GM04504 (cell line): ENCODE results near the gene GORASP2.
"Not testable (repeated sequence)": the region's sequence is repeated elsewhere in the genome, so short reads cannot be mapped to it uniquely, and the experiment has no call there.

ENCODE experiments used
- DNase-seq: peaks from one replicate; pipeline ENCODE4 v3.0.0-alpha.2; 2012; ENCODE audit warnings: low read depth

Gene GORASP2

DNA sequence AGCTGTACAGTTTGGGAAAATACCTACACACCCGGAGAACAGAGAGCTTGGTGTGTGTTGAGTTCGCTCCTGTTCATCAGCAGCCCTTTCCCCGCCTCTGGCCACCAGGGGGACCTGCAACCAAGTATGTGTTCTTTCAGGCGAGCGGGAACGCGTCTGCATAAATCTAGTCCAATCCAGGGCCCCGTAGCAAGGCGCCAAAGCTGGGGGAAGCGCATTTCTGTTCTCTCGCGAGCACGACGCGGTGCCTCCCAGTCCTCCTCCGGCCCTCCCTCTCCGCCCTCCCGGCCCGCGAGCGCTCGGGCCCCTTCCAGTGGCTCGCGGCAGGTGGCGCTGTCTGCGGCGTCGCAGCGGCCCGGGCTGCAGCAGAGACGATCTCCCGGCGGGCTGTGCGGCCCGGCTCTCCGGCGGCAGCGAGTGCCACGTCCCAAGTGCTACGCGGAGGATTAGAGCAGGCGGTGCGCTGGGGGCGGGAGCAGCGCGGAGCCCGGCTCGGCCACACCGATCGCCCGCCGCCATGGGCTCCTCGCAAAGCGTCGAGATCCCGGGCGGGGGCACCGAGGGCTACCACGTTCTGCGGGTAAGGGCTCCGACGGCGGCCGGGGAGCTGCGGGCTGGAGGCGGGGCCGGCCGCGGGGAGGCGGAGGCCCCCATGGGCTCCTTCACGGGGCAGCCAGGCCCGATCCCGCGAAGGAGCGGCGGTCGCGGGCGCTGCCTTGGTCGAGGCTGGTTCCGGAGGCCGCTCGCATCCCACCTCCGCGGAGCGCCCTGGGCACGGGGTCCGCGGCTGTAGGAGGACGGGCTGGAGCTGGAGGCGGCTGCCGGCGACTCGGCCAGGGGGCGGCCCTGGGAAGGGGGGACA is at the start of gene GORASP2:
TSS of gene GORASP2 (plus strand) at position 430 of the 862 bp plus-strand sequence. CDS start at position 518, 88 bp downstream.
- peak; percentile 98 for DNase-seq

DNA sequence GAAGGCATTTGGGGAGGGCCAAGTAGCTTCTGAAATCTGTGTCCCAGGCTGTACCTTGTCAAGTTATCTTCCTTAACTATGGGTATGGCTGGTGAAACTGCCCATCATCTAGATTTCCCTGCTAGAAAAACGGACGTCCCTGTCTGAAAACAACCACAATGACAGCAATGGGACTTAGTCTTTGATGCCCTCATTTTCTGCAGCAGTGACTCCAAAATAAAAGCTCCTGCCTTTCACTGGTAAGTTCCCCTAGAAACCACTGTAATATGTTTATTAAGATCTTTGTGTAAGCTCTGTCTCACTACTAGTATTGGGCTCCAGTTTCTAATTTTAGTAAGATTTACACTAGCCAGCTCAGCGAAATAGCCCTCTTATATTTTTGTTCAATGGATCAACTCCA is 47.2 kb upstream of the GORASP2 start:
- no peak for DNase-seq

DNA sequence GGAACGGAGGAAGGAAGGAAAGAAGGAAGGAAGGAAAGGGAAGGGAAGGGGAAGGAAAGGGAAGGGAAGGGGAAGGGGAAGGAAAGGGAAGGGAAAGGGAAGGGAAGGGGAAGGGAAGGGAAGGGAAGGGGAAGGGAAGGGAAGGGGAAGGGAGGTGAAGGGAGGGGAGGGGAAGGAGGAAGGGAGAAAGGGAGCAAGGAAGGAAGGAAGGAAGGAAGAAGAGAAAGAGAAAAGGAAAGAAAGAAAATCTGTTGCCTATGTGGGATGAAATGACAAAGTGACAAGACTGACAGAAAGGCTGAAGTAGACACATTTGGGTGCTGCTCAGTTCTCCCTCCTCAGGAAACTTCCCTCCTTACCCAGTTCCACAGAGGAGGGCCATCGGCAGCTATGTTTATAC is 46.3 kb upstream of the GORASP2 start:
- no peak for DNase-seq

DNA sequence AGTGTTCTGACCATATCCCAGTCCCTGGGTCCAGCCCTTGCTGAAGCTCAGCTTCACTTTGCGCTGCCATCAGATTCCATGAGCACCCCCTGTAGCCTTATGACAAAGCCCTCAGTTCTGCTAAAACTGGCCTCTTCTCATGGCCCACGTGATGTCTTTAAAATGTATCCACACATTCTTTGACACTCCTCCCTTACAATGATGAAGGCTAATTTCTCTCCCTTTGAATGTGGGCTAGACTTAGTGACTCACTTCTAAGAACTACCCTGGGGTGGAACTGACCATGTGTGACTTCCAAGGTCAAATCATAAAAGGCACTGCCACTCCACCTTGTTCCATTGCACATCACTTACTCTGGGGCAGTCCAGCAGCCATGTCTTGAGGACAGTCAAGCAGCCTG is 45.4 kb upstream of the GORASP2 start:
- DNase-seq: no peak

DNA sequence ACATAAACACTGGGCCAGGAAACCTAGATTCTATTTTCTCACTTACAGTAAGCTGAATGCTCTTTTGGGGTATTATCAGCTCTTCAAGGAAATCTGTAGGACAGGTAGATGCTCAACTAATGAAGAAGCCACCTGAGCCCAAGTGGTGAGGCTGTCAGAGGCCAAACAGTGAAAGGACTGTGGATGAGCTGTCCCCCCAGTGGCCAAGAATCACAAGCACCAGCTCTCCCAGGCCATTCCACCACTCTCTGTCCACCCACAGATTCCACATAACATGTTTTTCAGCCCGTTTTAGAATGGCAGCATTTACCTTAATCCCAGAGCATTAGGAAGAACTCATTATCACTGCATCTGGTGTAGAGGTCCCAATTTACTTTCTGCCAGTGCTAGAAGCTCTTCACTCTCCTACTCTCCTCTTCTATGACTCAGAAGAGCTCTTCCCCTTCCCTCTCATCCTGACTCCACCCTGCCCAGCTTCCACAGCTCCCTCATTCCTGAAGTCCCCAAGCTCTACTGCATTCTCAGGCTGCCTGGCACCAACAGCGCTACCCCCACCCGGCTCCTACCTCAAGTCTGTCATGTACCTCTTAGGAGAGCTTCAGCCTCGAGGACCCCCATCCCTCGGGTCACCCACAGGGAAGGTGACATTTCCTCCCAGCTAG is 43.8 kb upstream of the GORASP2 start:
- no peak for DNase-seq

DNA sequence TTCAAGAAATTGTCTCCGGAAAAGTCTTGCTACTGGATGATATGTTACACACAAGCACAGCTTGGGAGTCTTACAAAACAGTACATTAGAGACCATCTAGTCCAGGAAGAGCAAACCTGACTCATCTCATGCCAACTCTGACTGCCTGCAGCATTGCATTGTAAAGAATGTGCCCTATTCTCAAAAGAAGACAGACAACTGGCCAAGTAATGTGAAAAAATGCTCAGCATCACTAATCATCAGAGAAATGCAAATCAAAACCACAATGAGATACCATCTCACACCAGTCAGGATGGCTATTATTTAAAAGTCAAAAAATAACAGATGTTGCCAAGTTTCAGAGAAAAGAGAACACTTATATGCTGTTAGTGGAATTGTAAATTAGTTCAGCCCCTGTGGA is 42.7 kb upstream of the GORASP2 start:
- DNase-seq: peak; percentile 71

DNA sequence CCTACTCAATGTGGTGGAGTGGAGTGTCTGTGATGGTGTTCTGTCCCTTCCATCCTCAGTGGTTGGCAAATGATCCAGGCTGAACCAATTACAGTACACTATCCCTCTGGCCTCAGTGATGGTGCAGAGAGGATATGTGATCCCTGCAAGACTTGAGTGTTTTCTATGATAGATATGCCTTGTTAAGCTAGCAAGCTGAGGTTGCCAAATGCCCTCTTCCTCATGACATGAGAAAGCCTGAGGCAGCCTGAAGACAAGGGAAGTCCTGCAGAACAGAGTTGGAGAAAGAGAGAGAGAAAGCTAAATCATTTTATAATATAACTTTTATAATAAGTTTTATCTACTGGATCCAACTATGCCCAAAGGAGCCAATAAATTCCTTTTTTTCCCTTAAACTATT is 41.6 kb upstream of the GORASP2 start:
- DNase-seq: no peak

DNA sequence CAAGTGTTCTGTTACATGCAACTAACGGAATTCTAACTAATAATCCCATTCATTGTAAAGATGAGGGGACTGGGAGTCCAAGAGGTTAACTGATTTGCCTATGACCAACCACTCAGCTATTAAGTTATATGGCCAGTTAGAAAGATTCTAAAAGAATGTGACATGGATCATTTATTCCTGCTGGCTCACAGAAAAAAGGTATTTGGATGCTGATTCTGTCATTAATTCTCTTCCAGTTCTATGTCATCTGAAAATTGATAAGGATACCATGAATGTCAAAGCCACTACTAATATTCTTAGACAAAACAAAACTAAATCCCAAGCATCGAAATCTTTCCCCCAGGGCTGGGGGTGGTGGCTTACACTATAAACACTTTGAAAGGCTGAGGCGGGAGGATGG is 41.2 kb upstream of the GORASP2 start:
- DNase-seq: no peak

DNA sequence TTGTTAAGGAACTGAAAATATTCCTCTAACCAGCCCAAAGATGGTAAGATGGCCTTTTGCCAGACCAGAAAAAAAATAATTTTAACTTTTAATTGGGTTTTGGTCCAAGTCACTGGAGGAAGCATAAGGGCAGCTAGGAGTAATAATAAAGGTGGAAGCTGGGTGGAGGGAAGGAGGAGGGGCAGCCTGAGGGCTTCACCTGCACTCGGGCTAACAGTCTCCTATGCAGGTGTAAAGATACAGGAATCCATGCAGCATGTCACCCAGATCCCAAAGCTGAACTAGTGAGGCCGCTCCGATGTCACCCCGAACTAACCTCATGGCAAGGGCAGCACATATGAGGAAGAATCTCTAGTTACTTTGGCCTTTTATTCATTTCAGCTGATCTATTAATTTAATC is 37.2 kb upstream of the GORASP2 start:
- no peak for DNase-seq

DNA sequence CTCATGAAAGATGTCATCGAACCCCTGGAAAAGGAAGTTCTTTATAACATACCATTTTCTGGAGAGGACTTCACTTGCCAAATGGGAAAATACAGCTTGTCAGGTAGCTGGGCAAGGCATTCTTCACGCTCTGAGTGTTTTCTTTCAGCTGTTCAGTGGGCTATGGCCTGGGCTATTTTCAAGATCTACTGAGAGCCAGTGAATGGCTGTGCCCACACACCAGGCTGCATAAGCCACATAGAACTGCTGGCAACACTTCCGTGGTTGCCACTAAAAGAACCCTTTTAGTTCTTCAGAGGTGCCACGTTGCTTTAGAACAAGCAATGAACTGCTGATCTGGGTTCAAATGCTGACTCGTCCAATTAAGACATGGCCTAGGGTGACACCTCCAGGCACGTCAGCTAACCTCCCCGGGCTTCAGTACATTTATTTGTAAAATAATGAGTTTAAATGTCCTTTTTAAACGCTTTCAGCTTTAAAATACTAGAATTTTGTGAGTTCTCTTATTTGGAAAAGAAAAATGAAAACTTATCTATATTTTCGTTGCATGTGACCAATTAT is 36.6 kb upstream of the GORASP2 start:
- no peak for DNase-seq

DNA sequence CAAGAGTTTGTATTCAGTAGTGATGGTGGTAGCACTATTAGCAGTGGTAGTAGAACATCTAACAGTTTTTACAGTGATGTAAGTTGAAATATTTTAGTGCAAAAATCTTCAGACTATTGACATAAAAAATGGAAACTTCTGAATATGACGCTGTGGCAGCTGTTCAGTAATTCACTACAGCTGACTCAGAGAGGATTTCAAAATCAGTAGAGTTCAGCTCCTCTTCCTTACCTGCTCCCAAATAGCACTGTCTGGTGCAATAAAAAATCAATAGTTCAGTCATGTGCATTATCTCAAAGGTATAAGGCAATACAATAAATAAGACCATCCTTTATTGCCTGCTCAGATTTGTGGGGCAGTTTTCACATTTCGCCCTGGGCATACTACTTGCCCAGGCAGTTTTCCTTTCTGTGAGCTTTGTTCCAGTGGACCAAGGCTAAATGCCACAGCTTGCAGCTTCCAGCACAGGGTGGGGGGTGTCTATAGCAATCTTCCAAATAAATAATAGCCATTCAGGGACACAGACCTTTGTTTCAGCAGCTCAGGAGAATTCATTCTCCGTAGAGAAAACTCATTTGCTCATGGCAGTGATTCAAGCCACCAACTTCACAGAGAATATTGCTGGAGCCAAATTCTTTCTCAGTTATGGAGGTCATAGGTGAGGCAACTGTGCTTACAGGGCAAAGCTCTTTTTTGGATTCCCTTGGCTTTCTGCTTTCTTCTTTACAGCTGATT is 33.9 kb upstream of the GORASP2 start:
- DNase-seq: no peak

DNA sequence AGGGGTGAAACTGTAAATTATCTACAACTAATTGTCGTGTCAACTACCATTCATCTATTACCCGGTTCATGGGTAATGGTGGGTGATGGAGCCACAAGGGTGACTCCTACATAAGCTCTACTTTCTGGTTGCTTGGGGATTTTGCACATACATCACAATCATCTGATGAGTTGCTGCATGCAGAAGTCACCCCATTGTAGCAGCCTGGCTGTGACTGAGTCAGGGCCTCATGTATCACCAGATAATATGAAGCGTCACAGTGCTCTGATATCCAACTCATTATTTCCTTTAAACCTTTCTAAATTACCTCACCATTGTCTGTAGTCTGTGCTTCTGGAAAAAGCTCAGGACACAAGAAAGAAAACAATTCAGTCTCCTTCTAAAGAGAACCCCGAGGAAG is 32.4 kb upstream of the GORASP2 start:
- DNase-seq: no peak

DNA sequence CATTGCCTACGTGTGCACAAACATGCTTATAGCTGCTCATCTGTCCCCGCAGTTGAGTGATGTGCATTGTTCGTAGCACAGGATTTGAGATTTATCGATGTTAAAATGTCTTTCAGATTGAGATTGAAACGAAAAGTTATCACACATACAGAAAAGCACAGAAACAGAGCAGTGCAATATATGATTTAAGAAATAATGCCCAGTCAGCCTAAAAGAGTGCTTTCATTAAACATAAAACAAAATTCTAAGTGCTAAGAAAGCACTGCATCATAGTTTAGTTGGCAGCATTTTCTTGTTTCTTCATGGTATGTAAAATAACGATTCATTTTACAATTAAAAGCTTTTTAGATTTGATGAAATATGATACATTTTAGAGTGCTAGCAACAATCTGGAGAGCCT is 31.9 kb upstream of the GORASP2 start:
- DNase-seq: no peak

DNA sequence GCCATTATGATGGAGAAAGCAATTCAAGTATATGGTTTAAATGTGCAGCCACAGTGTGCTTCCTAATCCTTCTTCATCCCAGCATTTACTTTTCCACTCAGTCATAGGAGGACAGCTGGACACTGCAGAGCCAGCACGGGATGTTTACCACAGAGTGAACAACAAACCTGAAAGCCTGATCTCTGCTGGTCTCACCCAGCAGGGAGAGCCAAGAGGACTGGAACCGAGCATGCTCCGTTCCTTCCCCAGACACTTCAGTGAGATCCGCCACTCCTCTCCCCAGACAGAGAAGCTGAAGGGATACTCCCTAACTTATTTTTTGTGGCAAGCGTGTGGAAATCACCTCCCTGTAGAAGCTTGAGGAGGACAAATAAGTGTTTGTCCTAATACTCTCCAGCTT is 23.2 kb upstream of the GORASP2 start:
- no peak for DNase-seq

DNA sequence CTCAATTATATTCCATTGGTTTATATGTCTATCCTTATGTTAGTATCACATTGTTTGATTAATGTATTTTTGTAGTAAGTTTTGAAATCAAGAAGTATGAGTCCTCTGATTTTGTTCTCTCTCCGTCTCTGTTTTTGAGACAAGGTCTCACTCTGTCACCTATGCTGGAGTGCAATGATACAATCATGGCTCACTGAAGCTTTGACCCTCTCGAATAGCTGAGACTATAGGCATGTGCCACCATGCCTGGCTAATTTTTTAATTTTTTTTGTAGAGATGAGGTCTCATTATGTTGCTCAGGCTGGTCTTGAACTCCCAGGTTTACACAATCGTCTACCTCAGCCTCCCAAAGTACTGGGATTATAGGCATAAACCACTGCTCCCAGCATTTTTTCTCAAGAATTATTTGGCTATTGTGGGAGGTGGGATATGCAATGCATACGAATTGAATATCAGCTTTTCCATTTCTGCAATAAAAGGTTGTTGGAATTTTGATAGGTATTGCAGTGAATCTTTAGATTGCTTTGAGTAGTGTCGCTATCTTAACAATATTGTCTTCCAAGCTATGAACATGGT is 17.7 kb upstream of the GORASP2 start:
- DNase-seq: no peak

DNA sequence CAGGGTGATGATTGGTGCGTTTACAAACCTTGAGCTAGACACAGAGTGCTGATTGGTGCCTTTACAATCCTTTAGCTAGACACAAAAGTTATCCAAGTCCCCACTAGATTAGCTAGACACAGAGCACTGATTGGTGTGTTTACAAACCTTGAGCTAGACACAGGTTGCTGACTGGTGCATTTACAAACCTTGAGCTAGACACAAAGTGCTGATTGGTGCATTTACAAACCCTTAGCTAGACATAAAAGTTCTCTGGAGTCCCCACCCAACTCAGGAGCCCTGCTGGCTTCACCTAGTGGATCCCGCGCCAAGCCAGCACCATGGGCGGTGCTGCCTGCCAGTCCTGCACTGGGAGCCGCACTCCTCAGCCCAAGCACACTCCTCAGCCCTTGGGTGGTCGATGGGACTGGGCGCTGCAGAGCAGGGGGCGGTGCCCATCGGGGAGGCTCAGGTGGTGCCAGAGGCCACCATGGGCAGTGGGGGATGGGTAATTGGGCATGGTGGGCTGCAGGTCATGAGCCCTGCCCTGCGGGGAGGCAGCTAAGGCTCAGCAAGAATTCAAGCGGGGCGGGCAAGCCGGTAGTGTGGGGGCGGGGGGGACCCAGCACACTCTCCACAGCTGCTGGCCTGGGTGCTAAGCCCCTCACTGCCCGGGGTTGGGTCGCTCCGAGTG is 13.9 kb upstream of the GORASP2 start:
- not testable (repeated sequence) for DNase-seq

DNA sequence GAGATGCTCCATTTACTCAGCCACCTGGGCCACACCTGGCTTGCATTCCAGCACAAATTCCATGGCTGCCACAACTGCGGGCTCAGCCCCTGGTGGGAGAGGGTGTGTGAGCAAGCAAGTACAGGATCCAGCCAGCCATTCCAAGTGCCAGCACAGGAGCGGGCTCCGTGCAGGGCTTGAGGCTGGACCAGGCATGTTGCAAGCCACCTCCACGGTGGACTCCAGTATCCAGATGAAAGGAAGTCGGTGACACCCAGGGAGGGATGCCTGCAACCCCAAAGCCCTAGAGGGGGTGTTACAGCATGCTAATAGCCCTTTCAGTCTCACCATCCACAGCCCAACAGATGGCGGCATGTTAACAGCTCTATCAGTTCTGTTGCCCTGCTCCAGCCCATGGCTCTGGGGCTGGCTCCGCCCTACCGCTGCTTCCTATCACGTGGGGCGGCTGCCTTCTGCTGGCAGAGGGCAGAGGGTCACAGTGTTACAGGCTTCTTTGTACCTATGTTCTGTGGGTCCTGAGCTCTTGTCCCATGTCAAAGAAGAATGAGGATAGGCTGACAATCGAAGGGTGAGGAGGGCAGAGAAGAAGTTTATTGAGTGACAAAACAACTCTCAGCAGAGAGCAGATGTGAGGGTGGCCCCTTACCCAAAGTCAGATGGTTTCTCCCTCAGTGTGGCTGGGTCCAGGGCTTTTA is 11.7 kb upstream of the GORASP2 start:
- DNase-seq: no peak

DNA sequence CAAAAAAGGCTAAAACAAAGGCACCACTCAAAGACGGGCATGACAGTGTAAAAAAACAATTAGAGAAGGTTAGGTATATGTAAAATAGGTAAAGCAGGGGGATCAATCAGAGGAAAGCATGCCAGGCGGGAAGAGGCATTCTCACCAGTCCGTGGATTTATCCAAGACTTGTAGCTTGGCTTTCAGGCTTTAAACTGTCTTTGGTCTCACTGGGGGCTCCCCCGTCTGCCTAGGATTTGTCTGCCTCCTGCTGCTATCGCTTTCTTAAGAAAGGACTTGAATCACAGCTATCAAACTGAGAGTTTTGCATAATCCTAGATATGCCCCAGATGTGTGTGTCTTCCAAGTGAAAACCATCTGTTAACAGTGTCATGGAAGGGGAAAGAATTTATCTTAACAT is 11.1 kb upstream of the GORASP2 start:
- DNase-seq: no peak

DNA sequence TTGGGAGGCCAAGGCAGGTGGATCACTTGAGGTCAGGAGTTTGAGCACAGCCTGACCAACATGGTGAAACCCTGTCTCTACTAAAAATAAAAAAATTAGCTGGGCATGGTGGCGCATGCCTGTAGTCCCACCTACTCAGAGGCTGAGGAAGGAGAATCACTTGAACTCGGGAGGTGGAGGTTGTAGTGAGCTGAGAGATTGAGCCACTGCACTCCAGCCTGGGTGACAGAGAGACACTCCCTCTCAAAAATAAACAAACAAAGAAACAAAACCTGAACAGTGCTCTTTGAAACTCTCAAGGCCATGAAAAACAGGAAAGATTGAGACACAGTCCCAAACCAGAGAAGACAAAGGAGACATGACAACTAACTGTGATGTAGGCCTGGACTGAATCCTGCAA is 7.2 kb upstream of the GORASP2 start:
- not testable (repeated sequence) for DNase-seq

DNA sequence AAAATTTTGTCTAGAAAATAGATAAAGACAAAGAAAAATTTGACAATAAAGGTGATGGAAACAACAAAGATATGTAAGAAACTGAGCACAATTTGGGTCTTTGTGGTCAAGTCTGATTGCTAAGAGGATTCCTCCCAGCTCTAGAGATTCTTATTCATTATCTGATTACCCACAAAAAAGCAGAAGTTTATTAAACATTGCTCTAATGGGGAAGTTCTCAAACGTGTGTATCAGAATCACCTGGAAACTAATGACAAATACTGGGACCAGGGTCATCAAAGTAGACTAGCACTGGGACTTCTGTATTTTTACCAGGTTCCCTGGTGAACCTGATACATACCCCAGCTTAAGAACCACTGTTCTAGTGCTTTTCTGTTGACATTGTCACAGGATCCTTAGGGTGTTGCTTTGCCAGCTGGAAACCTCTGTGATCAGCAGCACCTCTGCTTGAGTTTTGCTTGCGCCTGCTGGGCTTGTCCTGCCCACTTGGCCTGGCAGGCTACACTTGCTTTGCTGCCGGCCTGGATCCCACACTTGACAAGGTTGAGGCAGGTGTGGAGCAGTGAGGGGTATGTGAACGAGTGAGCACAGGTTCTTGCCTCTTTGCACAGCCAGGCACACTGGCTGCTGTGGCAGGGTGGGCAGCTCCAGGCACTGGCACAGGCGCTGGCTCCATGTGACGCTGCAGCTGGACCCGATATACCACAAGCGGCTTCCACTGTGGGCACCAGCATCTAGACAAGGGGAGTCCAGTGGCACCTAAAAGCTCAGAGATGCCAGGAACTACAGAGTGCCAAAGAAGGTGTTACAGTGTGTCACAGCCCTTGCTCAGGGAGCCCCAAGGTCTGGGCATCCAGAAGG is 6.2 kb upstream of the GORASP2 start:
- DNase-seq: no peak
